Measurements from ENCODE around the gene PHKA2. TPM values are rescaled to one million over a fixed set of nuclear protein-coding genes. Genes with fewer than 3 reads are reported as not detected.
"Not testable (repeated sequence)": the region's sequence is repeated elsewhere in the genome, so short reads cannot be mapped to it uniquely, and the experiment has no call there.

PHKA2 gene
- total and polyA plus RNA-seq, 10 donors: 13.7 to 46.0 (median 35.7) TPM

DNA sequence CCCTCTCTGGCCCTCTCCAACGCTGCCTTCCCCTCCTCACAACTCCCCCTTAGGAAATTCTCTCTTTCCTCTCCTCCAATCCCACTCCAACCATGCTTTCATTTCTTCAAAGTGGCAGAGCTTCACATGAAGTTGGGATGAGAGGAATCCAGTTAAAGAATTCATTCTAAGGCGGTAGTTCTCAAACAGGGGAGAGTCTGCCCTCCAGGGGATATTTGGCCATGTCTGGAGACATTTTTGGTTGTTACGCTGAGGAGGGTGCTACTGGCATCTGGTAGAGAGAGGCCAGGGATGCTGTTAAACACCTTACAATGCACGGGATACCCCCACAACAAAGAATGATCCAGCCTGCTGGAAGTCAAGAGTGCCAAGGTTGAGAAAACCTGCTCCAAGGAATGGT lies 40.5 kb upstream of the PHKA2 start:
- 62 to 90% (median 85%) methylated on average over 4 of the region's 4 CpGs for WGBS, 5 donors
- Histone ChIP-seq H3K4me1 (no peaks in the 10 kb centered on the region), H3K4me3 (no peak overlapping the region), H3K36me3 (no peaks in the 10 kb centered on the region), H3K9me3 (no peaks in the 10 kb centered on the region), H3K27ac (no peak overlapping the region), H3K27me3 (replicated peaks in 1 of 7) (no peaks in the 10 kb centered on the region)
- DNase-seq: no peak
- intact Hi-C loops (cut with DNase I; ENCODE audit: low total_unique reads): no loop called here
- TF ChIP-seq, protein P1, sequence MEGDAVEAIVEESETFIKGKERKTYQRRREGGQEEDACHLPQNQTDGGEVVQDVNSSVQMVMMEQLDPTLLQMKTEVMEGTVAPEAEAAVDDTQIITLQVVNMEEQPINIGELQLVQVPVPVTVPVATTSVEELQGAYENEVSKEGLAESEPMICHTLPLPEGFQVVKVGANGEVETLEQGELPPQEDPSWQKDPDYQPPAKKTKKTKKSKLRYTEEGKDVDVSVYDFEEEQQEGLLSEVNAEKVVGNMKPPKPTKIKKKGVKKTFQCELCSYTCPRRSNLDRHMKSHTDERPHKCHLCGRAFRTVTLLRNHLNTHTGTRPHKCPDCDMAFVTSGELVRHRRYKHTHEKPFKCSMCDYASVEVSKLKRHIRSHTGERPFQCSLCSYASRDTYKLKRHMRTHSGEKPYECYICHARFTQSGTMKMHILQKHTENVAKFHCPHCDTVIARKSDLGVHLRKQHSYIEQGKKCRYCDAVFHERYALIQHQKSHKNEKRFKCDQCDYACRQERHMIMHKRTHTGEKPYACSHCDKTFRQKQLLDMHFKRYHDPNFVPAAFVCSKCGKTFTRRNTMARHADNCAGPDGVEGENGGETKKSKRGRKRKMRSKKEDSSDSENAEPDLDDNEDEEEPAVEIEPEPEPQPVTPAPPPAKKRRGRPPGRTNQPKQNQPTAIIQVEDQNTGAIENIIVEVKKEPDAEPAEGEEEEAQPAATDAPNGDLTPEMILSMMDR (IDR thresholded peaks at IDR 0.05 in 8 of 11, conservative IDR thresholded peaks at IDR 0.05 in 3 of 11): no peak
- TF ChIP-seq POLR2A (IDR thresholded peaks at IDR 0.05): no peak
- TF ChIP-seq POLR2AphosphoS5 (IDR thresholded peaks at IDR 0.05): no peak

DNA sequence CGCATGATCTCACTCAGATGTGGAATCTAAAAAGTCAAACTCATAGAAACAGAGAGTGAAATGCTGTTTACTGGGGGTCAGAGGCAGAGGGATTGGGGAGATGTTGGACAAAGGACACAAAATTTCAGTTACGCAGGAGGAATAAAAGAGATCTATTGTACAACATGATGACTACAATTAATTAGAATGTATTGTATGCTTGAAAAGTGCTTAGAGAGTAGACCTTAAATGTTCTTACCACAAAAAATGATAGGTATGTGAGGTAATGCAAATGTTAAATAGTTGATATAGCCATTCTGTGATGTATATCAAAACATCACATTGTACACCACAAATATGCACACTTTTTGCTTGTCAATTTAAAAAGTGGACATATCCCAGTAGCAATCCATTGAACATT lies 36.1 kb upstream of the PHKA2 start:
- WGBS, 5 donors: 95 to 100% (median 97%) methylated on average over 2 of the region's 2 CpGs
- no peaks in the 10 kb centered on the region for H3K36me3 ChIP-seq
- no peak for DNase-seq
- no peaks in the 10 kb centered on the region for H3K9me3 ChIP-seq
- TF ChIP-seq POLR2A (IDR thresholded peaks at IDR 0.05): no peak
- no peak for TF ChIP-seq POLR2AphosphoS5 (IDR thresholded peaks at IDR 0.05)
- TF ChIP-seq, protein P1 (IDR thresholded peaks at IDR 0.05 in 8 of 11, conservative IDR thresholded peaks at IDR 0.05 in 3 of 11): no peak
- H3K27me3 ChIP-seq (replicated peaks in 1 of 7): no peaks in the 10 kb centered on the region
- intact Hi-C loops (cut with DNase I; ENCODE audit: low total_unique reads): no loop called here
- H3K4me1 ChIP-seq: no peaks in the 10 kb centered on the region
- no peak overlapping the region for H3K27ac ChIP-seq
- no peak overlapping the region for H3K4me3 ChIP-seq

DNA sequence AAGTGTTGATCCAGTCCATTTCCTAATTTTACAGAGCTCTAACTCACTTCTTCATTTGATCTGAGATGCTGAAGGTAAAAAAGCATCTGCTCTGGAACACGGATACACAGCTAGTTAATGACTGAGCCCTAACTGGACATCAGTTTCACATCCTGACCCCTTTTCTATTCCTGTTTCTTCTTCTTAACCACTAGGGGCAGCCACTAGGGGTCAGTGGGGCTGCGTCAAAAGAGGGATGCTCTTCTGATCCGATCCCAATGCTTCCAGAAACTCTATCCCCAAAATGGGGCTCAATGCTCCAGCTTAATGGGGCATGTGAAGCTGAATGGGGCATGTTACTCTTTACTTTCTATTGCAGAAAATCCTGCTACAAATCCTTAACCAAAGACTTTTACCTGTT lies 33.4 kb upstream of the PHKA2 start:
- no peaks in the 10 kb centered on the region for H3K9me3 ChIP-seq
- H3K4me1 ChIP-seq: no peaks in the 10 kb centered on the region
- intact Hi-C loops (cut with DNase I; ENCODE audit: low total_unique reads): no loop called here
- H3K4me3 ChIP-seq: no peak overlapping the region
- H3K27me3 ChIP-seq (replicated peaks in 1 of 7): no peaks in the 10 kb centered on the region
- 22 to 63% (median 60%) methylated on average over 1 to 3 of the region's 3 CpGs for WGBS, 5 donors
- H3K27ac ChIP-seq: no peak overlapping the region
- TF ChIP-seq, protein P1 (IDR thresholded peaks at IDR 0.05 in 8 of 11, conservative IDR thresholded peaks at IDR 0.05 in 3 of 11): peak in 3 of 11 experiments; percentile 10 to 40 (median 15)
- TF ChIP-seq POLR2AphosphoS5 (IDR thresholded peaks at IDR 0.05): no peak
- DNase-seq: no peak
- H3K36me3 ChIP-seq: no peaks in the 10 kb centered on the region

DNA sequence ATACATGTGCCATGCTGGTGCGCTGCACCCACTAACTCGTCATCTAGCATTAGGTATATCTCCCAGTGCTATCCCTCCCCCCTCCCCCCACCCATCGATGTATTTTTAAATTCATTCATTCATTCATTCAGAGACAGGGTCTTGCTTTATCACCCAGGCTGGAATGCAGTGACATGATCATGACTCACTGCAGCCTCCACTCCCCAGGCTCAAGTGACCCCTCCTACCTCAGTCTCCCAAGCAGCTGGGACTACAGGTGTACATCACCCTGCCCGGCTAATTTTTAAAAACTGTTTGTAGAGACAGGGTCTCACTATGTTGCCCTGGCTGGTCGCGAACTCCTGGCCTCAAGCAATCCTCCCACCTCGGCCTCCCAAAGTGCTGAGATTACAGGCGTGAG lies 32.7 kb upstream of the PHKA2 start:
- H3K4me1 ChIP-seq; H3K4me3 ChIP-seq; DNase-seq; H3K27me3 ChIP-seq (replicated peaks in 1 of 7); intact Hi-C loops (cut with DNase I; ENCODE audit: low total_unique reads); H3K36me3 ChIP-seq; H3K27ac ChIP-seq; H3K9me3 ChIP-seq: not testable (repeated sequence)
- WGBS, 5 donors: 92 to 96% (median 93%) methylated on average over 3 to 8 of the region's 8 CpGs

DNA sequence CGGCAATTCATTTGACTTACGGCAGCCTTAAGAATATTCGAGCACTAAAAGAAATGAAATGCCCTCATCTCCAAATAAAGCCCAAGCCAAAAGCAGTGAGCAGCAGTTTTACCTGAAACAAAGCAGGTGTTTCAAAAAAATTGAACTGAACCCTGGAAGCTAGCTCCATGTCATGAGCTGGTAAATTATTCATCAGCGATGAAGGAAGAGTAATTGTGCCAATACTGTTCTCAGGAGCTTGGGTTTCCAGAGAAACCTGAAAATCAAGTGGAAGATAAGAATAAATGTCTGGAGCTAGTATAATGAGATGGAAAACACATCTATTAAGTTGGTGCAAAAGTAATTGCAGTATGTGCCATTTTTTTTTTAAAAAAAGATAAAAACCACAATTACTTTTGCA lies 24.0 kb upstream of the PHKA2 start:
- H3K9me3 ChIP-seq: no peaks in the 10 kb centered on the region
- intact Hi-C loops (cut with DNase I; ENCODE audit: low total_unique reads): no loop called here

More for the DNA sequence above, 24.0 kb upstream of the PHKA2 start:
- H3K27ac ChIP-seq: no peak overlapping the region
- DNase-seq: no peak
- no peaks in the 10 kb centered on the region for H3K4me1 ChIP-seq
- TF ChIP-seq POLR2A (IDR thresholded peaks at IDR 0.05) (no peak), POLR2AphosphoS5 (IDR thresholded peaks at IDR 0.05) (no peak)
- TF ChIP-seq, protein P1 (IDR thresholded peaks at IDR 0.05 in 8 of 11, conservative IDR thresholded peaks at IDR 0.05 in 3 of 11): no peak
- no peak overlapping the region for H3K4me3 ChIP-seq
- 89 to 97% (median 93%) methylated on average over 4 of the region's 4 CpGs for WGBS, 5 donors
- H3K36me3 ChIP-seq: no peaks in the 10 kb centered on the region
- no peaks in the 10 kb centered on the region for H3K27me3 ChIP-seq (replicated peaks in 1 of 7)
